Measurements from ENCODE around the gene NTN4.
"Not testable (repeated sequence)": the region's sequence is repeated elsewhere in the genome, so short reads cannot be mapped to it uniquely, and the experiment has no call there.

Gene NTN4

GRCh38 chr12:95796225-95796981, 5.8 kb upstream of the NTN4 start:
- no peak for DNase-seq

GRCh38 chr12:95790917-95791849, 619 bp upstream of the NTN4 start:
- DNase-seq = peak in 1 of 2 donors; percentile 28

- DNase-seq = no peak
Observed at GRCh38 chr12:95789126-95790032, 1.2 kb downstream of the NTN4 start.

GRCh38 chr12:95788637-95789036, 1.9 kb downstream of the NTN4 start:
- no peak for DNase-seq

- DNase-seq = no peak
Observed at GRCh38 chr12:95787274-95787818, 3.2 kb downstream of the NTN4 start.

GRCh38 chr12:95784915-95785314, 5.6 kb downstream of the NTN4 start:
- no peak for DNase-seq

GRCh38 chr12:95784286-95784685, 6.3 kb downstream of the NTN4 start:
- no peak for DNase-seq

- not testable (repeated sequence) for DNase-seq
Observed at GRCh38 chr12:95775466-95775865, 15.1 kb downstream of the NTN4 start.

- DNase-seq = no peak
Observed at GRCh38 chr12:95774311-95775045, 16.1 kb downstream of the NTN4 start.

- DNase-seq = no peak
Observed at GRCh38 chr12:95773320-95773719, 17.2 kb downstream of the NTN4 start.

- DNase-seq = no peak
Observed at GRCh38 chr12:95767703-95768102, 22.9 kb downstream of the NTN4 start.

- no peak for DNase-seq
Observed at GRCh38 chr12:95766356-95767019, 24.1 kb downstream of the NTN4 start.

- DNase-seq = no peak
Observed at GRCh38 chr12:95764848-95765247, 25.7 kb downstream of the NTN4 start.

GRCh38 chr12:95763809-95764253, 26.7 kb downstream of the NTN4 start:
- no peak for DNase-seq

GRCh38 chr12:95762123-95762785, 28.3 kb downstream of the NTN4 start:
- no peak for DNase-seq

- DNase-seq = no peak
Observed at GRCh38 chr12:95760371-95760770, 30.2 kb downstream of the NTN4 start.

GRCh38 chr12:95759718-95760117, 30.8 kb downstream of the NTN4 start:
- DNase-seq = no peak

- no peak for DNase-seq
Observed at GRCh38 chr12:95759039-95759438, 31.5 kb downstream of the NTN4 start.

GRCh38 chr12:95756362-95756761, 34.2 kb downstream of the NTN4 start:
- DNase-seq = no peak

- DNase-seq = no peak
Observed at GRCh38 chr12:95755261-95755865, 35.2 kb downstream of the NTN4 start.
